Mesothelial cell of epicardium (in vitro differentiated cells): ENCODE measurements around the gene IL6ST. TPM values are rescaled to one million over a fixed set of nuclear protein-coding genes. Genes with fewer than 3 reads are reported as not detected.

ENCODE experiments used
- DNase-seq, 2 experiments: peaks; one replicate each; pipeline ENCODE4 v3.0.0; 2021; ENCODE audit warnings: low spot score in 2 of 2; ENCODE audit not compliant: unreplicated experiment in 2 of 2
- H3K27ac Mint-ChIP-seq: 2 replicates; pipeline ENCODE4 v1.8.0; 2021; ENCODE audit warnings: mixed read lengths
- H3K27me3 Mint-ChIP-seq: 2 replicates; pipeline ENCODE4 v1.8.0; 2021; ENCODE audit warnings: low read depth, mixed read lengths
- H3K36me3 Mint-ChIP-seq: 2 replicates; pipeline ENCODE4 v1.8.0; 2021; ENCODE audit warnings: mixed read lengths
- H3K4me1 Mint-ChIP-seq: 2 replicates; pipeline ENCODE4 v1.8.0; 2021; ENCODE audit warnings: mixed read lengths
- H3K4me3 Mint-ChIP-seq: 2 replicates; pipeline ENCODE4 v1.8.0; 2021; ENCODE audit warnings: mild to moderate bottlenecking, moderate library complexity, mixed read lengths
- H3K9me3 Mint-ChIP-seq: 2 replicates; pipeline ENCODE4 v1.8.0; 2021; ENCODE audit warnings: mixed read lengths
- total RNA-seq: library from RNA; stranded (reverse); gene quantifications from 3 replicates; pipeline ENCODE4 v1.2.1, GENCODE V29; 2021
- TF ChIP-seq, protein P1 (sequence below): fragments of 200-600 bp; sonication (generic); IDR thresholded peaks from one replicate; pipeline ENCODE4 v1.5.0; 2021; ENCODE audit warnings: antibody characterized with exemption; ENCODE audit not compliant: unreplicated experiment

IL6ST gene
- total RNA-seq, 1 donor from 2014 or later = 373 TPM

DNA sequence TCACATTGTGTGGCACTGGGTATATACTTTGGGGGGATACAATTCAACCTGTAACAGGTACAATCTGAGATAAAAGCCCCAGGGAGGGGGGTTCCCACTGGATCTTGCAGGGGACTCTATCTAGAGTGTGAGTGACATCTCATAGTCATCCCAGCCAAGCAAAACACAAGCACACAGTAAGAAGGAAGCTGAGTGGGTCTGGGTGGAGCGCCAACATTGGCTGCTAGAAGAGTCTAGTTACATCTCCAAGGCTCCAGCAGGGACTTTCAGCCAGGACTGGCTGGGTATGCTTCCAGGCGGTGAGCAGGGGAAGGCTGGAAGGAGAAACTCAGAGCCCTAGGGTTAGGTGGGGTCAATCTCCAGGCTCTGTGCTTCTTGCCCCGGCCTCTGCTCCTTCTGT is 90.6 kb downstream of the IL6ST start:
- Mint-ChIP-seq H3K27ac (no peak overlapping the region), H3K4me3 (no peak overlapping the region), H3K9me3 (no peaks in the 10 kb centered on the region), H3K4me1 (peaks cover 4% of the 10 kb centered on the region), H3K27me3 (no peaks in the 10 kb centered on the region), H3K36me3 (no peaks in the 10 kb centered on the region)
- TF ChIP-seq, protein P1, sequence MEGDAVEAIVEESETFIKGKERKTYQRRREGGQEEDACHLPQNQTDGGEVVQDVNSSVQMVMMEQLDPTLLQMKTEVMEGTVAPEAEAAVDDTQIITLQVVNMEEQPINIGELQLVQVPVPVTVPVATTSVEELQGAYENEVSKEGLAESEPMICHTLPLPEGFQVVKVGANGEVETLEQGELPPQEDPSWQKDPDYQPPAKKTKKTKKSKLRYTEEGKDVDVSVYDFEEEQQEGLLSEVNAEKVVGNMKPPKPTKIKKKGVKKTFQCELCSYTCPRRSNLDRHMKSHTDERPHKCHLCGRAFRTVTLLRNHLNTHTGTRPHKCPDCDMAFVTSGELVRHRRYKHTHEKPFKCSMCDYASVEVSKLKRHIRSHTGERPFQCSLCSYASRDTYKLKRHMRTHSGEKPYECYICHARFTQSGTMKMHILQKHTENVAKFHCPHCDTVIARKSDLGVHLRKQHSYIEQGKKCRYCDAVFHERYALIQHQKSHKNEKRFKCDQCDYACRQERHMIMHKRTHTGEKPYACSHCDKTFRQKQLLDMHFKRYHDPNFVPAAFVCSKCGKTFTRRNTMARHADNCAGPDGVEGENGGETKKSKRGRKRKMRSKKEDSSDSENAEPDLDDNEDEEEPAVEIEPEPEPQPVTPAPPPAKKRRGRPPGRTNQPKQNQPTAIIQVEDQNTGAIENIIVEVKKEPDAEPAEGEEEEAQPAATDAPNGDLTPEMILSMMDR = no peak
- no peak for DNase-seq

DNA sequence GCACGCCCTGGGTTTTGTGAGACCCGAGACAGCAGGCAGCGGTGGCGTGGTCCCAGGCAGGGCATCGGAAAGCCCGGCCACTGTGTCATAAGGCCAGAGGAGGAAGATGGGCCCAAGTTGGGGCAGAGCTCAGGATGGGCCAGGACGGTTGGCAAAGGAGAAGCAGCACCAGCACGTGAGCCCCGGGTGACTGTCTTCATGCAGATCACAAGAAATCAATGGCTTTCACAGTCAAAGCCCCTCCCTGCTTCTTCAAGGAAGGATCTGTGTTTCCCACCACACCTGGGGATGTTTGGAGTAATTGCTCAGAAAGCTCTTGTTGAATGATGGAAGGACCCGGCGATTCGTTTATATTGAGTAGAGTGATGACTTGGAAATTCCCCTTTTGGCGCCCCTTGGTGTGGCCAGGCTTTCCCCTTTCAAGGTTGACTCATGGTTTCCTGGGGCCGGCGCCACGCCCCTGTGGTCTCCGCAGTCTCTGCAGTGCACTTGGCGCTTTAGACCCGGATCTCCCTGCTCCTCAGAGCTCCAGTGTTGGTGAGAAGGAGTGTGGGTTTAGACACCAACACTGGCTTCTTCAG is 91.6 kb downstream of the IL6ST start:
- peaks cover 4% of the 10 kb centered on the region for H3K4me1 Mint-ChIP-seq
- no peak overlapping the region for H3K4me3 Mint-ChIP-seq
- DNase-seq = no peak
- no peaks in the 10 kb centered on the region for H3K27me3 Mint-ChIP-seq
- H3K9me3 Mint-ChIP-seq = no peaks in the 10 kb centered on the region
- H3K36me3 Mint-ChIP-seq = no peaks in the 10 kb centered on the region
- TF ChIP-seq, protein P1 = no peak
- H3K27ac Mint-ChIP-seq = no peak overlapping the region

DNA sequence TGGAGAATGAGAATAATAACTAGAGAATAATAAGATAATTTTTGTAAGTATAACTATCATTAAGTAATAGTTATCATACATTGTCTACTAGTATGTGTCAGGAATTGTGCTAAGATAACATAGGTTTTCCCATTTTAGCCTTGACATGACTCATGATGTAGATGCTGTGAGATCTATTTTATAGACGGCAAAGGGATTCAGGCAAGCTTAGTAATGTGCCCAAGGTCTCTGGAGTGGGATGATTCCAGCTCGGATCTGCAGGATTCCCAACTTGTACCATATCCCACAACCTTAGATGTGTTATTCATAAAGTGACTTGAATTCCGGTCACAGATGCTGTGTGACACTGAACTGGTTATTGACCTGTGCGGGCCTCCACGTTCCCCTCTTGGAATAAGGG is 92.1 kb downstream of the IL6ST start:
- Mint-ChIP-seq H3K4me1 (peaks cover 8% of the 10 kb centered on the region), H3K36me3 (no peaks in the 10 kb centered on the region), H3K4me3 (no peak overlapping the region), H3K9me3 (no peaks in the 10 kb centered on the region), H3K27me3 (no peaks in the 10 kb centered on the region), H3K27ac (no peak overlapping the region)
- TF ChIP-seq, protein P1 = no peak
- DNase-seq = no peak

DNA sequence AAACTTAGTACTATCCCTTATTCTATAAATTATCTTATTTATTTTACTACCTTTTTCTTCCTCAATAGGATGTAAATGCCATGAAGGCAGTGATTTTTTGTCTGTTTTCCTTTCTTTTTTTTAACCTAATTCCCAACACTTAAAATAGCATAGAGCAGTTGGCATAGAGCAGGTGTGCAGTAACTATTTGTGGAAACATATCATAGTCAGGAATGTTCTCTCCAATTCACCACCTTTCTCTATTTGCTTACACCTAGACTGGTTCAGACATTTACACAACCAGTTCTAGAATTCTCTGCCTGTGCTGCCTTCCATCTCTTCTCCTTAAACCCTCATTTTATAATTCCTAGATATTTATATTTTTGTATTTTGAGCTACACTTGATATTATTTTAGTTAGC is 94.0 kb downstream of the IL6ST start:
- H3K4me3 Mint-ChIP-seq = no peak overlapping the region
- H3K36me3 Mint-ChIP-seq = no peaks in the 10 kb centered on the region
- H3K27ac Mint-ChIP-seq = no peak overlapping the region
- DNase-seq = no peak
- TF ChIP-seq, protein P1 = no peak
- H3K4me1 Mint-ChIP-seq = peaks cover 12% of the 10 kb centered on the region
- no peaks in the 10 kb centered on the region for H3K9me3 Mint-ChIP-seq
- no peaks in the 10 kb centered on the region for H3K27me3 Mint-ChIP-seq

DNA sequence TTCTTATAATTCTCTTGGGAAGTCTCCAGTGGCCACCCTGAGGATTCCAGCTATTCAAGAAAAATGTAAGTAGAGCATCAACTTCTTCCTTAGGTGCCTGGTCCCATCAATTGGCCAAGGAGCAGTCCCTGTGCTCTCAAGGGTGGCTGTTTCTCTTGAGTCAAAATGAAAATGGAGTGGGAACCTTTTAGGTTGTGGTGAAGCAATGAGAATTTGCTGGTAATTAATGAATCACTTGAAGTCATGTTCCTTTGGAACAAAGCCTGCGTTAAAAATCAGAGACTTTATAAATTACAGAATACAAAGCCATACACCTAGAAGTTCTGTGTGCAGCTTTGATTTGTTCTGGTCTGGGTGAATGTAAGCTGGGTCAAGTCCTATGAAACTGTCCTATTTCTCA is 94.7 kb downstream of the IL6ST start:
- Mint-ChIP-seq H3K4me3 (no peak overlapping the region), H3K27me3 (no peaks in the 10 kb centered on the region), H3K9me3 (no peaks in the 10 kb centered on the region), H3K4me1 (peaks cover 8% of the 10 kb centered on the region), H3K36me3 (no peaks in the 10 kb centered on the region), H3K27ac (no peak overlapping the region)
- no peak for DNase-seq
- TF ChIP-seq, protein P1 = no peak

DNA sequence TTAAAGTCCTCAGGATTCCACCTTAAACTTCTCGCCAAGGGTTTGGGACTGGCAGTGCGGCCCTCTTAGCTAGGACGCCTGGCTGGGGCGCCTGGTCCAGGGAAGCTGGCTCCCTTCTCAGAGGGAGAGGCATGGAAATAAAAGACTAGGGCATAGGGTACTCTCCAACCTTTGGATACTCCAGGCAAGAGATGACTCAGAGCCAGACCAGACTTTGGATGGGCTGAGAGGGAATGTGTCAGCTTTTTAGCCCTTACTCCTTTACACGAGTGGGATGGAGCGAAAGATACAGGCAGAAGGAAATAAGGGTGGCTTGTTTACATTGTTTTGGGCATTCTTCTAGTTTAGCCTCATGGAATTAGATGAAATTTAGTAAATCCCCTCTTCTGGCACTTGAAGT is 95.4 kb downstream of the IL6ST start:
- no peaks in the 10 kb centered on the region for H3K27me3 Mint-ChIP-seq
- TF ChIP-seq, protein P1 = no peak
- H3K27ac Mint-ChIP-seq = no peak overlapping the region

More for the DNA sequence above, 95.4 kb downstream of the IL6ST start:
- H3K4me1 Mint-ChIP-seq = peaks cover 7% of the 10 kb centered on the region
- DNase-seq = no peak
- H3K4me3 Mint-ChIP-seq = no peak overlapping the region
- no peaks in the 10 kb centered on the region for H3K9me3 Mint-ChIP-seq
- H3K36me3 Mint-ChIP-seq = no peaks in the 10 kb centered on the region
